Dedifferentiated amniotic fluid mesenchymal stem cell (primary cell): ENCODE results near the gene GPATCH8.
"Not testable (repeated sequence)": the region's sequence is repeated elsewhere in the genome, so short reads cannot be mapped to it uniquely, and the experiment has no call there.

Experiments
- DNase-seq: peaks from one replicate; pipeline ENCODE4 v3.0.0-alpha.2; 2016; ENCODE audit errors: extremely low spot score

GPATCH8 gene

GRCh38 chr17:44527102-44527501, 23.9 kb upstream of the GPATCH8 start:
- no peak for DNase-seq

GRCh38 chr17:44523672-44523972, 20.4 kb upstream of the GPATCH8 start:
- no peak for DNase-seq

GRCh38 chr17:44522883-44523671, 19.9 kb upstream of the GPATCH8 start:
- DNase-seq, result no peak

- no peak for DNase-seq
These were observed 14.8 kb upstream of the GPATCH8 start for GRCh38 chr17:44518032-44518431.

GRCh38 chr17:44511241-44512134, 8.3 kb upstream of the GPATCH8 start:
- not testable (repeated sequence) for DNase-seq

- not testable (repeated sequence) for DNase-seq
These were observed 3.9 kb upstream of the GPATCH8 start for GRCh38 chr17:44506939-44507604.

GRCh38 chr17:44502598-44503146, 534 bp downstream of the GPATCH8 start:
- no peak for DNase-seq

GRCh38 chr17:44501866-44502375, 1.3 kb downstream of the GPATCH8 start:
- no peak for DNase-seq

GRCh38 chr17:44499722-44500121, 3.5 kb downstream of the GPATCH8 start:
- DNase-seq, result no peak

GRCh38 chr17:44496815-44497214, 6.4 kb downstream of the GPATCH8 start:
- DNase-seq, result no peak

- no peak for DNase-seq
These were observed 9.9 kb downstream of the GPATCH8 start for GRCh38 chr17:44493339-44493738.

GRCh38 chr17:44492706-44493272, 10.4 kb downstream of the GPATCH8 start:
- no peak for DNase-seq

GRCh38 chr17:44489581-44489980, 13.6 kb downstream of the GPATCH8 start:
- no peak for DNase-seq

GRCh38 chr17:44487170-44487569, 16.0 kb downstream of the GPATCH8 start:
- DNase-seq, result no peak

- DNase-seq, result no peak
These were observed 29.8 kb downstream of the GPATCH8 start for GRCh38 chr17:44473367-44473766.

- no peak for DNase-seq
These were observed 33.5 kb downstream of the GPATCH8 start for GRCh38 chr17:44469676-44470075.

- no peak for DNase-seq
These were observed 36.1 kb downstream of the GPATCH8 start for GRCh38 chr17:44467108-44467507.

GRCh38 chr17:44466339-44466738, 36.9 kb downstream of the GPATCH8 start:
- DNase-seq, result no peak

GRCh38 chr17:44465897-44466296, 37.3 kb downstream of the GPATCH8 start:
- DNase-seq, result no peak

- DNase-seq, result no peak
These were observed 37.9 kb downstream of the GPATCH8 start for GRCh38 chr17:44465276-44465675.

- no peak for DNase-seq
These were observed 39.2 kb downstream of the GPATCH8 start for GRCh38 chr17:44464037-44464436.

GRCh38 chr17:44451832-44452231, 51.4 kb downstream of the GPATCH8 start:
- no peak for DNase-seq
